Left lobe of liver (tissue), 2 donors: ENCODE data around the gene IFNGR1. TPM values are rescaled to one million over a fixed set of nuclear protein-coding genes. Genes with fewer than 3 reads are reported as not detected.
A peak's percentile ranks its signal among the peaks of the same experiment; 100 is the strongest.

Source experiments
- ATAC-seq: fragments of 200-7000 bp; cut with Tn5 transposase; one replicate; pipeline ENCODE4 v1.9.1; 2020; ENCODE audit warnings: mild to moderate bottlenecking, moderate library complexity
- DNase-seq: peaks from one replicate; pipeline ENCODE4 v3.0.0-alpha.2; 2020; ENCODE audit warnings: low spot score
- total RNA-seq: library from RNA; stranded (reverse); gene quantifications from one replicate; pipeline ENCODE4 v1.2.1, GENCODE V29; 2021
- donor health status: DM: no; HTN: no; CAD: no; lungs with moderate emphysema.
- donor health status: DM: no; HTN: yes; CAD: no.

The IFNGR1 gene
- total RNA-seq, 1 donor from 2014 or later, result 23.0 TPM

DNA sequence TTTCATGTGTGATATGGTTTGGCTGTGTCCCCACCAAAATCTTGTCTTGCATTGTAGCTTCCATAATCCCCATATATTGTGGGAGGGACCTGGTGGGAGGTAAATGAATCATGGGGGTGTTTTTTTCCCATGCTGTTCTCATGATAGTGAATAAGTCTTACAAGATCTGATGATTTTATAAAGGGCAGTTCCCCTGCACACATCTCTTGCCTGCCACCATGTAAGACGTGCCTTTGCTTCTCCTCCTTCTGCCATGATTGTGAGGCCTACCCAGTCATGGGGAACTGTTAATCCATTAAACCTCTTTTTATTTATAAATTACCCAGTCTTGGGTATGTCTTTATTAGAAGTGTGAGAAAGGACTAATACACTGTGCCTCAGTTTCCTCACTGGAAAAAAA lies 41.6 kb downstream of the IFNGR1 start:
- no peak for DNase-seq
- no peak for ATAC-seq

DNA sequence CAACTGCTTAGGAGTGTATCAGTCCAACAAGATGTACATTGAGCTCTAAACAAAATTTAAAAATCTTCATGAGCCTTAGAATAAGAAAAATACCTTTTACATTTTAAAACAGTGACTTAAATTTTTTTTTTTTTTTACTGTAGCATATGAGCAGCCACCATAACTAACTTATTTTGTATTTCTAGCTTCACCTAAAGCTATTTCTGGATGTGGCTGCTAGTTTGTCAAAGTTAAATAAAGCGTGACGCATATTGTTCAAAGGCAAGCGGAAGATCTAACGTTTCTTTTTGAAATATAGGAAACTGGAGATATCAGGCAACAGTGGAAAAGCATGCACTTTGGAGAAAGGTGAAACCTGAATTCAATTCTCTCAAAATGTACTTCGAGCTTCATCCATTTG lies 42.5 kb downstream of the IFNGR1 start:
- DNase-seq (no peak), ATAC-seq (no peak)

DNA sequence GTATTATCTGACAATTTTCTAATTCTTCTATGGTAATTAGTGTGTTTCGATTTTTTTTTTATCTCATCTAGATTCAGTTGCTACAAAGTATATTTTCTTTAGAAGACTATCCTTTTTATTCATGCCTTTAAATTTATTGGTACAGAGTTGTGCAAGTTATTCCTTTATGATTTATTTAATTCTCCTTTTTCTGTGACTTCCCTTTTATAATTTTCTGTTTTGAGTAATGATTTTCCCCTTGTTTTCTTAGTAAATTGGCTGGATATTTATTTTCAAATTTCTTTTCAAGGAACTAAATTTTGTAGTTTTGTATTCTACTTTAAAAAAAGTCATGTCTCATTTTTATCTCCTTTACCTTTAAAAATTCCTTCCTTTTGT lies 43.3 kb downstream of the IFNGR1 start:
- DNase-seq (no peak), ATAC-seq (no peak)

DNA sequence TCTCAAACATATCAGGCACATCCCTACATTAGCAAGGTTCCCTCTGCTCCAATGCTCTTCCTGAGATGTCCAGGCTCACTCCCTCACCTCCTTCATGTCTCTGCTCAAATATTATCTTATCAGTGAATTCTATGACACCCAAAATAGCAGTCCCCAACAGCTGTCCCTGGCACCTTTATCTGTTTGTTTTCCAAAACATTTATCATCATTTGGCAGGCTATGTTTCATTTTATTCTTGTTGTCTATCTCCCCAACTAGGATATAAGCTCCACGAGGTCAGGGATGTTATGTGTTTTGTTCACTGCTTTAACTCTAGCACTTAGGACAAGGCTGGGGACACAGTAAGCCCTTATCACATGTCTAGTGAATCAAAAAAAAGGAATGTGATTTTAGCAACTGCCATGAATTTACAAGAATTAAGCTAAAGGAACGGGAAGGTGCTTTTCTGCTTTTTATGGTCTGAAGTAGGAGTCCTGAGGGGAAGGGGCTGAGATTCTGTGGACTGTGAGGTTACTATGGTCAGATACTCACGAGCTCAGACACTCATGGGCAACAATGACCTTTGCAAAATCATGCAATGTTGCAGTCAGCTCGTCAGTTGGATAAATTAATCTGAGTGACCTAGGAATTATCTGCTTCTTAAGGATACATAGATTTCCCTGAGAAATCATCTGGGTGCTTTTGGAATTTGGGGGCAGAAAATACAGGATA lies 43.9 kb downstream of the IFNGR1 start:
- ATAC-seq (no peak), DNase-seq (no peak)

DNA sequence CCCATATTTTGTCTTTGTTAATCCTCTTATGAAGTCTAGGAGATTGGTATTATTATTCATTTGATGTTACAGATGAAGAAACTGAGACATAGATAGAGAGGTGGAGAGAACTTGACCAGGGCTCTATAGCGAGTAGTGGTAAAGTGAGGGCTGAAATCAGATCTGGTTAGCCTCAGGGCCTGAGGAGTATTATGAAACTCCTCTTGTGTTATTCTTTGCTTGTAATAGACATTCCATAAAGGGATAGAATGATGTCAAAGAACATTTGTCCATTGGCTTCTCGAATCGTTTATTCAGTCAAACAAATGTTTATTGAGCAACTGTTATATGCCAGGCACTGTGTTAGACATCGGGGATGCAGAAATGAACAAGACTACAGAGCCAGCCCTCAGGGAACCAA lies 45.7 kb downstream of the IFNGR1 start, which contains the start of gene IL22RA2:
Gene IL22RA2 (minus strand): TSS at position 144 of the 400 bp plus-strand sequence. CDS start 11,895 bp downstream, outside the sequence.
- DNase-seq, result no peak

DNA sequence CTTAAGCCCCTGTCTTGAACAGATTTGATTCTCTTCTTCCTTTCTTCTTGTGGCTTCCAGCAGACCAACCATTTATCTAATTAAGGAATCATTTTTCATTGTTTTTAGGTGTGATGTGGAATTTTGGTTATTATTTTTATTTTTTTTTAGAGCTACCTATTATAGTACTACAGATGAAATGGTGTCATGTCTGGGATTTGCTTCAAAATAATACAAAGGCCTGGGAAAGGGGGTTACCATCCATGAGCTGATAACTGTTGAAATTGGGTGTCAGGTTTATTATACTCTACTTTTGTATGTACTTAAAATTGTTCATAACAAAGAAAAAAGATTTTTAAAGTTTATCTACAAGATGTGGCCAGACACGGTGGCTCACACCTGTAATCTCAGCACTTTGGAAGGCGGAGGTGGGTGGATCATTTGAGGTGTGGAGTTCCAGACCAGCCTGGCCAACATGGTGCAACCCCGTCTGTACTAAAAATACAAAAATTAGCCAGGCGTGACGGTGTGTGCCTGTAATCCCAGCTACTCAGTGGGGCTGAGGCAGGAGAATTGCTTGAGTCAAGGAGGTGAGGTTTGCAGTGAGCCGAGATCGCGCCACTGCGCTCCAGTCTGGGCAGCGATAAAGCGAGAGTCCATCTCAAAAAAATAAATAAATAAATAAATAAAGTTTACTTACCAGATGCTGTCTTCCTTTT lies 46.3 kb downstream of the IFNGR1 start:
- no peak for ATAC-seq
- DNase-seq, result no peak

More for the DNA sequence above, 45.7 kb downstream of the IFNGR1 start, which contains the start of gene IL22RA2:
- no peak for ATAC-seq

DNA sequence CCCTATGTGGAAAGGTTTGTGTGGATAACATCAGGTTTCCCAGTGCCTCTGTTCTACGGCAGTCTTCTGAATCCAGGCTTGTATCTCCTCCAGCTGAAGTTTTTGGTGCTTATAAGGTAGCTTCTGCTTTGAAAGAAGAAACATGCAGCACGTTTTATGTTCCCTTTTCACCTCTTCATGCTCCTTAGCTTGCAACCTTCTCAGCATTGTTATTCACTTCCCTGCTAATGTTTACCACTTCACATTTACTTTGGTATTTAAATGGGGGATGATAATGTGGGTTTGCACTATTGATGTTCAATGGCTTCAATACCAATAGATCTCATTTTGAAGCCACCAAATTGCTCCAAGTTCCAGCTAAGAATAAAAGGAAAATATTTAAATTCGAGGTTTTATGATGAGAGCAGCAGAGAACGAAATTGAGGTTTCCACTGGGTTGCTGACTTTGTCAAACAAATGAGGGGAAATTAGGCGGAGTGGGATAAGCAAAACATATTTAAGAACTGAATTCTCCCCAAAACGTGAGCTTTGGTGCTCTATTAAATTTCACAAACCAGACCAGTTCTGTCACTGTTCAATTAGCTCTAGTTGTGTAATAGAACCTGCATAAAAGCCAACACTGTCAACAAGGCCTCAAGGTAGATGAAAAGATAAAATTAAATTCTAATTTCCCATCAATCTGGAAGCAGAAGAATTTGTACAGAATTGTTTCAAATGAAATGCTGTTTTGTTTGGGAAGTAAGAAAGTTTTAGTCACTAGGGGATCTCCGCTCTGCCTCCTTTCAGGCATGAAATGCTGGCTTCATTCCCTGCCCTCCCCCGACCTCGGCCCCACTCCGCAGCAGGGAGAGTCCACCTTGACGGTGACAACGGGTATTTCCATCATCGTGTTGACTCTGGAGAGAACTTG lies 47.1 kb downstream of the IFNGR1 start:
- ATAC-seq (no peak), DNase-seq (no peak)

DNA sequence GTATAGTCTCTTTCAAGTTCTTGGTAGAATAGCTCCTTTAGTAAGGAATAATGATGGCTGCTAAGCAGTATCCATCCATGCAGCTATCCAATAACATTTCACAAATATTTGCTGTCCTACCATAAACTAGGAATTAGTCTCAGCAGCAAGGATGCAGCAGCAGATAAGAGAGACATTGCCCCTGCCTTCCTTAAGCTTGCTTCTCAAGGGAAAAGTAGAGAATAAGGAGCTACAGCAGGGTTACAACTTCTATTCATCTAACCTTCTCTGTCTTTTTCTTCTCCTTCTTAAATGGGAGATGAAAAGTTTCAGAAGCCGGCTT lies 48.2 kb downstream of the IFNGR1 start:
- DNase-seq (no peak), ATAC-seq (no peak)

DNA sequence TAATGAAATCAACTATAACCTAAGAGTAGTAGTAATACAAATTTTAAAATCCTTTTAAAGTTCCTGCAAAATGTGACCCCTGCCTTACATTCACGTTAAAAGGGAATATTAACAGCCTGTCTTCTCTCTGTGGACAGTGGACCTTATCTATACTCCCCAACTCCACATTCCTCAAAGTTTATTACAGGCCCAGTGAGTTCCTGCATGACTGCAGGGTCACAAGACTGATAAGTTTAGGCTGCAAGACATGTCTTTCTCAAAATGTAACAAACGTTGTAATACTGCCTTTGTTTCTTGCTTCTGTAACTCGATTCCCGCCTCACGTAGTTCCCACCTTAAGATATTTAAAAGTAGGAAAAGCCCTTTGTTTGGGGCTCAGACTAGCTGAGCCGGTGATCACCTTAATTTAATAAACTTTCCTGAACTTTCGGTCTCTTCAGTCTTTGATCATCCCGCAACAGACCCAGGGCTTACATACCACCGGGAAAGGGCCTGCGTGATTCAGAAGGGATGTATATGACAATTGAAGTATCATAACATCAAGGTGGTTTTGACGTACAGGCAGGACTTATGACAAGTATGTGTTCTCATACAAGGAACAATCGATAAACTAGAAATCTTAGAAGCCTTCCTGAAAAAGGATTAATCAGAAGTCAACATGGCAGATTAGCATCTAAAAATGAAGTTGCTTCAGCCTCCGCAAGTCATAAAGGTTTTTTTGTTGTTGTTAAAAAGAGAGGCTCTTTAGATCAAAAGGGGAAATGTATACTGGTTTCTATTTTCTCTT lies 48.7 kb downstream of the IFNGR1 start:
- ATAC-seq (no peak), DNase-seq (no peak)

DNA sequence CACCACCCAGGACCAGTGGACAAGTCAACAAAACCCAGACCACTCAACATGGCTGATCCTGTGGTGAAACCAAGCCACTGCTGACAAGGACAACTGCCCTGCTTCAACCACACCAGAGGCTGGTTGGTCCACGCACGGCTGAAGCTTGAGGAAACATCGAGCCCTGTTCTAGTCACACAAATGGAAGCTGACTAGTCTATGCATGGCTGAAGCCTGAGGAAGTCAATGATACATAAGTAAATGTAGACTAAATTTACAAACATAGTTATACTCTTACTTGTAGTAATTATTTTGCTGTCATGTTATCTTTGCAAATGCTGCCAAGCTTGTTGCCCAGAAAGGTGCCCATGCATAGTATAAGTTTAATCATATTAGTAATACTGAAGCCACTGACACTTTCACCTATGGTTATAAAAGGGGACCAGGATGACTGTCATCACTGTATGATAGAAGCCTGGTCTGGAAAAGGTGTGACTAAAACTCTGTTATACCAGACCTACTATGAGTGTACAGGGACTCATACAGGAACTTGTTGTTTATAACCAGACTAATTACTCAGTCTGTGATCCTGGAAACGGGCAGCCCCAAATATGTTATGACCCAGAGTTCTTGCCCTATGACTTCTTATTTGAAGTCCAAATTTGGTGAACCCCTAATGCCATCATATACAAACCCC lies 51.3 kb downstream of the IFNGR1 start:
- ATAC-seq, result no peak
- DNase-seq, result no peak

DNA sequence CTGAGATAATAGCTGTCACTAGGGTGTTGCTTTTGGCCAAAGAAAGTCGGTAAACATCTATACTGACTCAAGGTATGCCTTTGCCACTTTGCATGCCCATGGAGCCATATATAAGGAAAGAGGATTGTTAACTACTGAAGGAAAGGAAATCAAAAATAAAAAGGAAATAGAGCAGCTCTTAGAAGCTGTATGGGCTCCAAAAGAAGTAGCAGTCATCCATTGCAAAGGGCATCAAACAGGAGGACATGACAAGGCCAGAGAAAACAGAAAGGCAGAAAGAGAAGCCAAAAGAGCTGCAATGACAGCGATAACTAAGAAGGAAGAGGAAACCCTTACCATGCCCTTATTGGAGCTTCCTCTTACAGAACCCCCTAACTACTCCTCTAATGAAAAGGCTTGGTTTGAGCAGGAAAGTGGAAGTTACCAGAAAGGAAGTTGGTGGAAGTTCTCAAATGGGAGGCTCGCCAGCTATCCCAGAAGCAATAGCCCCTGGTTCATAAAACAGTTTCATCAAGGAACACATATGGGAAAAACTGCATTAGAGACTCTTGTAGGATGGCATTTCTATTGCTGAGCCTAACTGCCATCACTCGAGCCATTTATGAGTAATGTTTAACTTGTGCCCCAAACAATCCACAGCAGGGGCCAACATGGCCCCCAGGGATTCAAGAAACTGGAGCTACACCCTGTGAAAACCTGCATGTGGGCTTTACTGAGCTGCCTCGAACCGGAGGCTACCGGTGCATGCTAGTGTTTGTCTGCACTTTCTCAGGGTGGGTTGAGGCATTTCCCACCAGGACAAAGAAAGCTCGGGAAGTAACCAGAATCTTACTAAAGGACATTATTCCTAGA lies 52.7 kb downstream of the IFNGR1 start:
- DNase-seq (no peak), ATAC-seq (peak; percentile 17)

DNA sequence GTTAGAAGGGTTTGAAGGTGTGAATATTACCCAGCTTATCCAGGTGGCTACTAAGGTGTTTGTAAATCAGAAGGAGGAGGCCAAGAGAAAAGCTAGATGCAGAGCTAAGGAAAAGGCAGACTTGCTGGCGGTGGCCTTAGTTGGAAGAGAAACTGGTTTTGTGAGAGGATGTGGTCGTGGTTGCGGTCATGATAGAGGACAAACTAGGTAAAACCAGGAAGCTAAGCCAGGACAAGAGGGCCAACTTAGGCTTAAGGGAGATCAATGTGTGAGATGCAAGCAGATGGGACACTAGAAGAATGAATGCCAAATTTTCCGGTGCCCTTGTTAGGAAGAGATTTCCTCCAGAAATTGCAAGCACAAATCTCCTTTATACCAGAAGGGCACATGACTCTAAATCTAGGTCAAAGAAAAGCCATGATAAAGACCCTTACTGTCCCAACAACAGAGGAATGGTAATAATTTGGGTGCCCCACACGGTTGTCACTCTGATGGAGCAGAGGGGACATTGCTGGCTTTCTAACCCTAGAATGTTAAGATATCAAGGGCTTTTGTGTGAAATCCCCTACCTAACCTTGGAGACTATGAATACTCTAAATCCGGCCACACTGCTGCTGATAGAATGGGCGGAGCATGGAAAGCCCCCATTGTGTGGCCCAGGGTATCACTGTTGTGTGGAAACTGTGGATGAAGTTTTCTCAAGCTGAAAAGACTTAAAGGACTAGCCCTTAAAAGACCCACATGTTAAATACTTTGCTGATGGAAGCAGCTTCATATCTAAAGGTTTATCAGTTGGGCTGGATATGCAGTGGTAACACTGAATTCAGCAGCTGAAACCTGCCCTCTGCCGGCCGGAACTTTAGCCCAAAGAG lies 53.6 kb downstream of the IFNGR1 start:
- peak; percentile 70 for DNase-seq
- ATAC-seq, result peak; percentile 95

DNA sequence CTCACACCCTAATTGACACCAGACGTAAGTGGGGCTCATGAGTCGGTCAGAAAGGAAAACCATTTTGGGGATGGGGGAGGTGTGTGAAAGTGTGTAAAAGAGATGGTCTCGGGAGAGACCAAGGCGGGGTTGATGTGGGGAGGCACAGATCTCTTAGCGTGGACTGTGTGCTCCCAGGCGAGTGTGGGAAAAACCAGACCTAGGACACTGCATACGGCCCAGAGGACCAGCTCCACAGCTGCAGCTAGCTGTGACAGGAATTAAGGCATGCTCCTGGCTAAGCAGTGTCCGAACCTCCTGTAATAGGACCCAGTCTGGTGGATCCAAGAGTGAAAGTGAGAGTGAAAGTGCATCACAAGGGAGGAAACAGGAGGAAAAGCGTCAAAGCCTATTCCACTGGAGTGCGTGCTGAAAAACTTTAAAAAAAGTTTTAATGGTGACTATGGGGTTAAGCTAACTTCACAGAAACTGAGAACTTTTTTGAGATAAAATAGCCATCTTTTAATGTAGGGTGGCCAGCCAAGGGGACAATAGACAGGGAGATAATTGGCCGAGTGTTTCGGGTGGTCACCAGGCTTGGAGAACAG lies 55.4 kb downstream of the IFNGR1 start:
- ATAC-seq (no peak), DNase-seq (no peak)

DNA sequence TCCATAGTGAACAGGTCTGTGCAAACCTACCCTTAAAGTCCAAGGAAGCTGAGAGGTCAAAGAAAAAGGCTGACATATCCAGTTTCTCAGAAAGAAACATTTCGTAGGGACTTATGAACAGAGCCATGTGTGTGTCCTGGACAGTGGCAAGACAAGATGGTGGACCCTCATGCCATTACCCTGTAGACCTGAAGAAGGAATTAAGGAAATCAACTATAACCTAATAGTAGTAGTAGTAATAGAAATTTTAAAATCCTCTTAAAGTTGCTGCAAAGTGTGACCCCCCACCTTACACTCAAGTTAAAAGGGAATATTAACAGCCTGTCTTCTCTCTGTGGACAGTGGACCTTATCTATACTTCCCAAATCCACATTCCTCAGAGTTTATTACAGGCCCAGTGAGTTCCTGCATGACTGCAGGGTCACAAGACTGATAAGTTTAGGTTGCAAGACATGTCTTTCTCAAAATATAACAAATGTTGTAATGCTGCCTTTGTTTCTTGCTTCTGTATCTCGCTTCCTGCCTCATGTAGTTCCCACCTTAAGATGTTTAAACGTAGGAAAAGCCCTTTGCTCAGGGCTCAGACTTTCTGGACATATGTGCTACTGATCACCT lies 56.4 kb downstream of the IFNGR1 start:
- no peak for ATAC-seq
- no peak for DNase-seq

DNA sequence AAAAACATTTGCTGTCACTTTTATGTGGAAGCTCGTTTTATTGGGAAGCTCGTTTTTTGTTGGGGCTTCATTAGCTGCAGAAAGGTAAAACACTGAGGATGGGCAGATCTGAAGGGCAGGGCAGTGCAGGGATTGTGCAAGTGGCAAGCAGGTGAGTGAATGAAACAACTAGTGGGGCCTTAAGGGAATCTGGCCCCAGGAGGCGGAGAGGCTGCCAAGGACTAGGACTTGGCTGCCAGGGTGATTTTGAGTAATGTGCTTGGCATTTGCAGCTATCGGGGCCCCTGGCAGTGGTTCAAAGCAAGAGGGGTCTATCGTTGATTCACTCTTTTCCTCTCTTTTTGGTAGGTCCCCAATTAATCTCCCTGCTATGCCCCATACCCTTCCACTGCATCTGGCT lies 57.2 kb downstream of the IFNGR1 start:
- no peak for ATAC-seq
- no peak for DNase-seq

DNA sequence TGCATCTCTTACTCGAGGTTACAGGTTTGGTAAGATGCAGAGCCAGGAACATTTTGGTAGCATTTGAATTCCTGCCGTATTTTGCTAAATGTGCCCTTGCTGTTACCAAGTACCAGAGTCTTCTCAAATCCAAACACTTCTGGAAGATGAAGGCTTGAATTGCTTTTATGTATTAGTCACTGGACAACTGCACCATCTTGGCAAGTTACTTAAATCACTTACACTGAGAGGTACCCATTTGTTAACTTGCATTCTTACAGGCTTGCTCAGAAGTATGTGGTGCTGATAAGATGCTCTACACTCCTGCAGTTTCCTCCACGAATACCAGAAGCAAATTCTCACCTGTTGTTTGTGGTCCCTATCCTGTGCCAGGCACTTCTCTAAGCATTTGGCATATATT lies 58.4 kb downstream of the IFNGR1 start:
- ATAC-seq, result no peak
- no peak for DNase-seq

DNA sequence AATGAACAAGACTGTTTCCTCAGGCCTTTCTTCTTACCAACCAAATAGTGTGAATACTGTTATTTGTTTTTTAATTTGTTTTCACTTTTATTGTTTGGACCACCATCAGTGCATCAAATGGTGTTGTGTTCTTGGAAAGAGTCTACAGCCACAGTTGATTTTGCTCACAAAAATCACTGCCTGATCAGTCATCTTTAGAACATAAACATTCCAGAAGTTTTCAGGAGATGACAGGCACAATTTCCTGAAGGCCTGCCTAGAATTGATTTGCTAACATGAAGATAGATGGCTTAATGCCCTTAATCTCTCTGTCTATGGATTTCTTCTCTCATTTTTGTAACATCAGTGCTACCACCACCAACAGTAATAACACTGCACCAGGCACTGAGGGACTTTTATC lies 59.3 kb downstream of the IFNGR1 start:
- DNase-seq (no peak), ATAC-seq (no peak)

DNA sequence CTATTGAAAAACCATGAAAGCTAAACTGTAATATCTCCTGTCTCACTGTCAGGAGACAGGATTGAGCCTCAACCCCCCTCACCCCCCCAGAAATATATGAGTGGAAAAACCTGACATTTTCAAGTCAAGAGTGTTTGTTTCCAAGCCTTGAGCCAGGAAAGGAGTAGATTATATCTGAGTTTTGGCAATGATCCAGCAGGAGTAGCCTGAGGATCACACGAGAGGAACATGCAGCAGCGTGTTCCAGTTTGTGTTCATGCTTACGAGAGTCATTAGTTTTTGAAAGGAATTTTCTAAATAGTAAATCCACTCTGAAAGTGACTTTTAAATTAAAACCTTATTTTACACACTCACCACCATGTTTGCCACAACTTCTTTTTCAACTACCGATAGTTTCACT lies 61.6 kb downstream of the IFNGR1 start:
- no peak for DNase-seq
- no peak for ATAC-seq
